Lower leg skin (tissue), 4 donors: Measurements from ENCODE around the gene PRDM16. TPM values are rescaled to one million over a fixed set of nuclear protein-coding genes. Genes with fewer than 3 reads are reported as not detected.
A peak's percentile ranks its signal among the peaks of the same experiment; 100 is the strongest.

Experiments
- DNase-seq, 2 donors: peaks; one replicate each; pipeline ENCODE4 v3.0.0-alpha.2; 2019; ENCODE audit warnings: low spot score in 2 of 2
- H3K4me3 ChIP-seq: fragments of 200-600 bp; sonication (generic); 2 replicates; pipeline ENCODE4 v1.5.1; 2017; ENCODE audit warnings: mild to moderate bottlenecking, low read depth; ENCODE audit not compliant: poor library complexity, severe bottlenecking
- CTCF ChIP-seq, 3 donors: fragments of 450-650 bp; IDR thresholded peaks; one replicate each; pipeline ENCODE4 v1.5.1; 2016; ENCODE audit warnings: antibody characterized with exemption in 3 of 3, mild to moderate bottlenecking in 3 of 3, moderate library complexity in 2 of 3
- POLR2A ChIP-seq, 2 donors: fragments of 450-650 bp; IDR thresholded peaks; one replicate each; pipeline ENCODE4 v1.6.1; 2016 to 2017; ENCODE audit warnings: antibody characterized with exemption in 2 of 2, mild to moderate bottlenecking in 1 of 2, moderate library complexity in 1 of 2
- WGBS, 2 donors: methylation state at CpG; one replicate each; pipeline ENCODE4 v1.1.5; 2018; 5-methylcytosine and 5-hydroxymethylcytosine counted together
- intact Hi-C: fragments of 100-400 bp; cut with DNase I; formaldehyde crosslinking; loops from one replicate; pipeline ENCODE4 v1.15.0; 2023; ENCODE audit warnings: low total_unique reads
- total RNA-seq, 4 donors: library from RNA; depleted of rRNA; stranded (reverse); fragments of >200 nt; gene quantifications; one replicate each; pipeline ENCODE4 v1.1.0, GENCODE V29; 2016

PRDM16 gene
- total RNA-seq, 4 donors from 2014 or later: 0.08 to 0.91 (median 0.56) TPM; not detected in 1

GRCh38 chr1:3310718-3311400 is 241.9 kb downstream of the PRDM16 start:
- intact Hi-C loops: no loop called here
- WGBS, 2 donors: 83 to 84% methylated on average over 25 of the region's 25 CpGs
- no peak overlapping the region for H3K4me3 ChIP-seq
- peak in 1 of 3 donors; percentile 4 for TF ChIP-seq CTCF (IDR thresholded peaks at IDR 0.05)
- no peak for TF ChIP-seq POLR2A (IDR thresholded peaks at IDR 0.05)
- no peak for DNase-seq

DNA sequence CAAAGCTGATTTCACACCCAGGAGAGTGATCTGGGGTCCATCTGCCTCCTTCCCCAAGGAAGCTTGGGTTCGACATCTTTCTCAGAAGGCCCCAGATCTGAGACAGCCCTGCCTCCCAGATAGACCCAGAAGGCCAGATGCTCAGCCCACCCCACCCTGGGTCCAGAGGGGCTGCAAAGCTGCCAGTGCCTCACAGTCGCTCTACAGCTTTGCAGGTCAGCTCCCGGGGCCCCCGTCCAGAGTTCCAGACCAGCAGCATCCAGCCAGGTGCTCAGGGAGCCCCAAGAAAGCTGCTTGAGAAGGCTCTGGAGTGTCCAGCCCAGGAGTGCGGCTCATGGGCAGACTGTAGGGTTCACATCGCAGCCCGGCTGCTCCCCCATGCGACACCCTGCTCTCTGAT is 242.7 kb downstream of the PRDM16 start:
- no peak for DNase-seq
- intact Hi-C loops: no loop called here
- no peak overlapping the region for H3K4me3 ChIP-seq
- WGBS, 2 donors: 91 to 98% methylated on average over 7 to 8 of the region's 8 CpGs
- TF ChIP-seq POLR2A (IDR thresholded peaks at IDR 0.05): no peak
- TF ChIP-seq CTCF (IDR thresholded peaks at IDR 0.05): no peak

- no peak overlapping the region for H3K4me3 ChIP-seq
- no peak for DNase-seq
- no peak for TF ChIP-seq CTCF (IDR thresholded peaks at IDR 0.05)
- TF ChIP-seq POLR2A (IDR thresholded peaks at IDR 0.05): no peak
- intact Hi-C loops: no loop called here
- WGBS, 2 donors: 82 to 84% methylated on average over 24 of the region's 24 CpGs
Measured at GRCh38 chr1:3312310-3312897, 243.4 kb downstream of the PRDM16 start.

GRCh38 chr1:3312898-3313575 is 244.0 kb downstream of the PRDM16 start:
- intact Hi-C loops: no loop called here
- WGBS, 2 donors: 27 to 28% methylated on average over 28 to 38 of the region's 38 CpGs
- H3K4me3 ChIP-seq: no peak overlapping the region
- DNase-seq: peak; percentile 71 to 97
- TF ChIP-seq POLR2A (IDR thresholded peaks at IDR 0.05) (no peak), CTCF (IDR thresholded peaks at IDR 0.05) (no peak)

DNA sequence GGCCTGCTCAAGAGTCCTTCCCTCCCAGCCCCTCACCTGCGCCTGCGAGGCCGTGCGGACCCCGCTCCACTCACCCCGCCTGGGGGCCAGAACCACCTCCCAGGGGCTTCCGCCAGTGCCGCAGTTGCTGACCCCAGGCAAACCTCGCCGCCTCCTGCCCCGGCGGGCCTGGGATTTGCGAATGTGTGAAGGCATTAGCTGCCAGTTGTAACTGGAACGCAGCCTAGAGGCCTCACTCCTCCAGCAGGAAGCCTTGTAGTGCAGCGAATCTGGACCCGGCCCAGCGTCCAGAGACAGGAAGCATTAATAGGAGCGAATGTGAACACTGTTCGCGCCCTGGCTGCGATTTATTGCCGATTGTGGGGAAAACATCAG is 244.6 kb downstream of the PRDM16 start:
- TF ChIP-seq CTCF (IDR thresholded peaks at IDR 0.05): no peak
- H3K4me3 ChIP-seq: no peak overlapping the region
- WGBS, 2 donors: 6 to 20% methylated on average over 21 to 22 of the region's 22 CpGs
- intact Hi-C loops: no loop called here
- peak; percentile 69 to 94 for DNase-seq
